Hepatocyte (in vitro differentiated cells): Measurements from ENCODE around the gene DUSP16.

Experiments used
- CTCF ChIP-seq: fragments of 200-600 bp; sonication (generic); IDR thresholded peaks from 2 replicates; pipeline ENCODE4 v1.5.1; 2016; ENCODE audit warnings: antibody characterized with exemption, mild to moderate bottlenecking; ENCODE audit not compliant: poor library complexity
- EZH2 ChIP-seq: fragments of 200-600 bp; sonication (generic); IDR thresholded peaks from 2 replicates; pipeline ENCODE4 v1.6.1; 2016; ENCODE audit warnings: antibody characterized with exemption, mild to moderate bottlenecking, borderline replicate concordance
- EZH2phosphoT487 ChIP-seq: fragments of 200-600 bp; sonication (generic); IDR thresholded peaks from one replicate; pipeline ENCODE4 v1.6.1; 2018; ENCODE audit warnings: antibody characterized with exemption, mild to moderate bottlenecking, low read depth, moderate library complexity; ENCODE audit not compliant: unreplicated experiment, severe bottlenecking

GRCh38 chr12:12445882-12446181 is 116.8 kb downstream of the DUSP16 start:
- no peak for TF ChIP-seq CTCF
- no peak for TF ChIP-seq EZH2
- no peak for TF ChIP-seq EZH2phosphoT487
